Esophagus squamous epithelium (tissue), 5 donors: ENCODE measurements around the gene ACKR1. TPM values are rescaled to one million over a fixed set of nuclear protein-coding genes. Genes with fewer than 3 reads are reported as not detected.
A peak's percentile ranks its signal among the peaks of the same experiment; 100 is the strongest.

Experiments used
- DNase-seq: peaks from one replicate; lab custom pipeline; 2025; lab: John Stamatoyannopoulos, UW
- H3K27ac ChIP-seq, 4 donors: fragments of 200-600 bp; sonication (generic); one replicate each; pipeline ENCODE4 v1.5.1; 2016 to 2019; ENCODE audit warnings: mild to moderate bottlenecking in 1 of 4
- H3K27me3 ChIP-seq, 4 donors: fragments of 200-600 bp; sonication (generic); 1 replicate in 3 of 4; 2 replicates in 1 of 4; pipeline versions ENCODE4 v1.5.1 to v1.6.0; 2017 to 2021; ENCODE audit warnings: antibody characterized with exemption in 1 of 4
- H3K36me3 ChIP-seq, 3 donors: fragments of 200-600 bp; sonication (generic); one replicate each; pipeline ENCODE4 v1.5.1; 2016 to 2019
- H3K4me1 ChIP-seq, 3 donors: fragments of 200-600 bp; sonication (generic); one replicate each; pipeline ENCODE4 v1.5.1; 2017 to 2019
- H3K4me3 ChIP-seq, 4 donors: fragments of 200-600 bp; sonication (generic); 1 replicate in 3 of 4; 2 replicates in 1 of 4; pipeline ENCODE4 v1.5.1; 2016 to 2019; ENCODE audit warnings: mild to moderate bottlenecking in 2 of 4, moderate library complexity in 1 of 4
- H3K9me3 ChIP-seq, 3 donors: fragments of 200-600 bp; sonication (generic); one replicate each; pipeline ENCODE4 v1.5.1; 2016 to 2019
- CTCF ChIP-seq, 6 experiments: fragments of 450-650 bp in 4 of 6; fragments of 200-600 bp in 2 of 6; sonication (generic) in 2 of 6; IDR thresholded peaks; one replicate each; pipeline ENCODE4 v1.5.1; 2016 to 2019; ENCODE audit warnings: antibody characterized with exemption in 6 of 6, mild to moderate bottlenecking in 4 of 6, moderate library complexity in 4 of 6
- POLR2A ChIP-seq, 4 donors: fragments of 450-650 bp; IDR thresholded peaks; one replicate each; pipeline ENCODE4 v1.6.1; 2017; ENCODE audit warnings: antibody characterized with exemption in 4 of 4, mild to moderate bottlenecking in 4 of 4, moderate library complexity in 3 of 4
- WGBS, 2 donors: methylation state at CpG; one replicate each; pipeline ENCODE4 v1.1.5; 2018; 5-methylcytosine and 5-hydroxymethylcytosine counted together
- intact Hi-C: fragments of 100-400 bp; cut with DNase I; formaldehyde crosslinking; loops from one replicate; pipeline ENCODE4 v1.15.0; 2022
- total RNA-seq, 4 donors: library from RNA; depleted of rRNA; stranded (reverse); fragments of >200 nt; gene quantifications; one replicate each; pipeline ENCODE4 v1.1.0, GENCODE V29; 2016
- donor health status: DM: yes; HTN: yes; CAD: no.

The ACKR1 gene
- 10 to 100 TPM in 3 of 4 donors, 1 to 10 TPM in 1; 2.2 to 67.9 (median 33.7) TPM for total RNA-seq

- TF ChIP-seq CTCF (IDR thresholded peaks at IDR 0.05) = no peak
Observed at GRCh38 chr1:159204161-159205141, at the start of gene ACKR1. ACKR1 (plus strand) TSS chr1:159204875; CDS start chr1:159204960, 85 bp downstream.

GRCh38 chr1:159161001-159161718 is 43.5 kb upstream of the ACKR1 start:
- H3K4me3 ChIP-seq = peak overlapping the region in 1 of 4 donors; percentile 13
- peaks cover 0 to 19% (median 6%) of the 10 kb centered on the region in 3 donors for H3K4me1 ChIP-seq
- peaks cover 0 to 55% (median 0%) of the 10 kb centered on the region in 4 donors for H3K27me3 ChIP-seq
- no peaks in the 10 kb centered on the region for H3K36me3 ChIP-seq
- no peak for DNase-seq
- H3K27ac ChIP-seq = peak overlapping the region in 3 of 4 donors; percentile 72 to 78 (median 75)
- no peak for TF ChIP-seq POLR2A (IDR thresholded peaks at IDR 0.05)
- TF ChIP-seq CTCF (IDR thresholded peaks at IDR 0.05) = peak; percentile 84 to 96 (median 93)
- 0 to 1% methylated on average over 4 of the region's 4 CpGs for WGBS, 2 donors
- intact Hi-C loops = loop anchor here (5.0 kb wide), 2 partner anchors 36 to 51 kb away; no protein-coding TSS in a partner anchor
- no peaks in the 10 kb centered on the region for H3K9me3 ChIP-seq

More at GRCh38 chr1:159204161-159205141, at the start of gene ACKR1:
- Histone ChIP-seq H3K27me3 (peaks cover 0 to 86% (median 2%) of the 10 kb centered on the region in 4 donors), H3K4me1 (no peaks in the 10 kb centered on the region), H3K4me3 (peak within 1 kb of the TSS; percentile 5 to 52 (median 30)), H3K27ac (peak within 1 kb of the TSS in 2 of 4 donors; percentile 52), H3K9me3 (no peaks in the 10 kb centered on the region), H3K36me3 (no peaks in the 10 kb centered on the region)
- intact Hi-C loops = loop anchor here (10.0 kb wide), 1 partner anchor 60 kb away; no protein-coding TSS in a partner anchor
- 52 to 63% methylated on average over 13 of the region's 13 CpGs for WGBS, 2 donors
- DNase-seq = no peak

- Histone ChIP-seq H3K9me3 (no peaks in the 10 kb centered on the region), H3K4me1 (peaks cover 0 to 19% (median 6%) of the 10 kb centered on the region in 3 donors), H3K4me3 (no peak overlapping the region), H3K27ac (peak overlapping the region in 1 of 4 donors; percentile 75), H3K36me3 (no peaks in the 10 kb centered on the region), H3K27me3 (peaks cover 0 to 55% (median 0%) of the 10 kb centered on the region in 4 donors)
- intact Hi-C loops = loop anchor here (5.0 kb wide), 2 partner anchors 36 to 51 kb away; no protein-coding TSS in a partner anchor
- no peak for DNase-seq
- WGBS, 2 donors = 30 to 60% methylated on average over 1 of the region's 1 CpG
- TF ChIP-seq CTCF (IDR thresholded peaks at IDR 0.05) = no peak
- TF ChIP-seq POLR2A (IDR thresholded peaks at IDR 0.05) = no peak
Observed at GRCh38 chr1:159161719-159162026, 43.0 kb upstream of the ACKR1 start.

GRCh38 chr1:159162516-159163265 is 42.0 kb upstream of the ACKR1 start:
- Histone ChIP-seq H3K27ac (no peak overlapping the region), H3K4me3 (no peak overlapping the region), H3K4me1 (peaks cover 0 to 19% (median 6%) of the 10 kb centered on the region in 3 donors), H3K27me3 (peaks cover 0 to 55% (median 0%) of the 10 kb centered on the region in 4 donors), H3K36me3 (no peaks in the 10 kb centered on the region), H3K9me3 (no peaks in the 10 kb centered on the region)
- WGBS, 2 donors = 47 to 60% methylated on average over 4 of the region's 4 CpGs
- DNase-seq = no peak
- no peak for TF ChIP-seq POLR2A (IDR thresholded peaks at IDR 0.05)
- TF ChIP-seq CTCF (IDR thresholded peaks at IDR 0.05) = no peak
- intact Hi-C loops = loop anchor here (5.0 kb wide), 2 partner anchors 35 to 50 kb away; no protein-coding TSS in a partner anchor
